SH-SY5Y (cell line): ENCODE results near the gene ZNF326.

Experiments
- GATA2 ChIP-seq: IDR thresholded peaks from 2 replicates; pipeline ENCODE4 v1.6.1; 2011; ENCODE audit warnings: mild to moderate bottlenecking, low read depth, low read length
- GATA3 ChIP-seq: IDR thresholded peaks from 2 replicates; pipeline ENCODE4 v1.6.1; 2011; ENCODE audit warnings: low read depth, mild to moderate bottlenecking, low read length, moderate library complexity

The ZNF326 gene

GRCh38 chr1:90083995-90084394, 89.1 kb downstream of the ZNF326 start:
- TF ChIP-seq GATA2 = no peak
- TF ChIP-seq GATA3 = no peak
